ENCODE results near the gene POLRMT.

DNA sequence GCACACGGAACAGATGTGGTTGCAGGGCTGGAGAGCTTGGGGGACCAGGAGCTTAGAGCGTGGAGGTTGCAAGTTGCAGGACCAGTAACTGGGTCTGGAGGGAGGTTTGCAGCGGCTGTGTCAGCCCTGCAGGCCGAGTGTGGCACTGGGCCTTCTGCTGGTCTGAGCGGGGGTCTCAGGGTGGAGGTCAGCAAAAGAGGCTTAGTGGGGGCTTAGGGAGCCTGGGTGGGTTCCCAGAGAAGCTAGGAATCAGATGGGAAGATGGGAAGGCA is 49.4 kb downstream of the POLRMT start:
- TF ChIP-seq TAF1 (IDR thresholded peaks at IDR 0.05; ENCODE audit: borderline replicate concordance, insufficient read depth, low read length), result no peak
- no peak for TF ChIP-seq POLR2AphosphoS5 (IDR thresholded peaks at IDR 0.05; ENCODE audit: low read depth, low read length)
- TF ChIP-seq SIN3A (IDR thresholded peaks at IDR 0.05; ENCODE audit: borderline replicate concordance, insufficient read depth, low read length), result no peak
- TF ChIP-seq, protein P1, sequence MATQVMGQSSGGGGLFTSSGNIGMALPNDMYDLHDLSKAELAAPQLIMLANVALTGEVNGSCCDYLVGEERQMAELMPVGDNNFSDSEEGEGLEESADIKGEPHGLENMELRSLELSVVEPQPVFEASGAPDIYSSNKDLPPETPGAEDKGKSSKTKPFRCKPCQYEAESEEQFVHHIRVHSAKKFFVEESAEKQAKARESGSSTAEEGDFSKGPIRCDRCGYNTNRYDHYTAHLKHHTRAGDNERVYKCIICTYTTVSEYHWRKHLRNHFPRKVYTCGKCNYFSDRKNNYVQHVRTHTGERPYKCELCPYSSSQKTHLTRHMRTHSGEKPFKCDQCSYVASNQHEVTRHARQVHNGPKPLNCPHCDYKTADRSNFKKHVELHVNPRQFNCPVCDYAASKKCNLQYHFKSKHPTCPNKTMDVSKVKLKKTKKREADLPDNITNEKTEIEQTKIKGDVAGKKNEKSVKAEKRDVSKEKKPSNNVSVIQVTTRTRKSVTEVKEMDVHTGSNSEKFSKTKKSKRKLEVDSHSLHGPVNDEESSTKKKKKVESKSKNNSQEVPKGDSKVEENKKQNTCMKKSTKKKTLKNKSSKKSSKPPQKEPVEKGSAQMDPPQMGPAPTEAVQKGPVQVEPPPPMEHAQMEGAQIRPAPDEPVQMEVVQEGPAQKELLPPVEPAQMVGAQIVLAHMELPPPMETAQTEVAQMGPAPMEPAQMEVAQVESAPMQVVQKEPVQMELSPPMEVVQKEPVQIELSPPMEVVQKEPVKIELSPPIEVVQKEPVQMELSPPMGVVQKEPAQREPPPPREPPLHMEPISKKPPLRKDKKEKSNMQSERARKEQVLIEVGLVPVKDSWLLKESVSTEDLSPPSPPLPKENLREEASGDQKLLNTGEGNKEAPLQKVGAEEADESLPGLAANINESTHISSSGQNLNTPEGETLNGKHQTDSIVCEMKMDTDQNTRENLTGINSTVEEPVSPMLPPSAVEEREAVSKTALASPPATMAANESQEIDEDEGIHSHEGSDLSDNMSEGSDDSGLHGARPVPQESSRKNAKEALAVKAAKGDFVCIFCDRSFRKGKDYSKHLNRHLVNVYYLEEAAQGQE (IDR thresholded peaks at IDR 0.05; ENCODE audit: insufficient read depth in 1 of 2, low read depth in 2 of 2, low read length in 2 of 2), result no peak
